CD4-positive, alpha-beta T cell treated with Interleukin-6 at 100 ng/mL for 8 hours (primary cell): ENCODE measurements around the gene EPS15.
"Not testable (repeated sequence)": the region's sequence is repeated elsewhere in the genome, so short reads cannot be mapped to it uniquely, and the experiment has no call there.

Experiments
- DNase-seq: peaks from one replicate; pipeline ENCODE4 v3.0.0-alpha.2; 2020; ENCODE audit warnings: mixed read lengths, low spot score

EPS15 gene

GRCh38 chr1:51515312-51515960, 3.6 kb downstream of the EPS15 start:
- DNase-seq, result no peak

GRCh38 chr1:51514733-51515132, 4.3 kb downstream of the EPS15 start:
- DNase-seq, result no peak

GRCh38 chr1:51512606-51513005, 6.5 kb downstream of the EPS15 start:
- no peak for DNase-seq

- no peak for DNase-seq
These were observed 6.9 kb downstream of the EPS15 start for GRCh38 chr1:51512120-51512519.

- no peak for DNase-seq
These were observed 9.3 kb downstream of the EPS15 start for GRCh38 chr1:51509773-51510172.

GRCh38 chr1:51506537-51506936, 12.5 kb downstream of the EPS15 start:
- DNase-seq, result no peak

GRCh38 chr1:51504806-51505525, 14.1 kb downstream of the EPS15 start:
- DNase-seq, result no peak

- DNase-seq, result peak; percentile 13
These were observed 17.8 kb downstream of the EPS15 start for GRCh38 chr1:51501218-51501630.

GRCh38 chr1:51499694-51500093, 19.4 kb downstream of the EPS15 start:
- DNase-seq, result no peak

- no peak for DNase-seq
These were observed 20.1 kb downstream of the EPS15 start for GRCh38 chr1:51498924-51499323.

GRCh38 chr1:51497340-51497739, 21.7 kb downstream of the EPS15 start:
- no peak for DNase-seq

- DNase-seq, result no peak
These were observed 24.8 kb downstream of the EPS15 start for GRCh38 chr1:51494138-51494830.

- no peak for DNase-seq
These were observed 27.7 kb downstream of the EPS15 start for GRCh38 chr1:51491166-51491981.

GRCh38 chr1:51489472-51489871, 29.6 kb downstream of the EPS15 start:
- DNase-seq, result no peak

GRCh38 chr1:51488372-51489050, 30.6 kb downstream of the EPS15 start:
- DNase-seq, result no peak

GRCh38 chr1:51487628-51488027, 31.4 kb downstream of the EPS15 start:
- DNase-seq, result no peak

GRCh38 chr1:51484591-51484990, 34.5 kb downstream of the EPS15 start:
- no peak for DNase-seq

- no peak for DNase-seq
These were observed 36.2 kb downstream of the EPS15 start for GRCh38 chr1:51482881-51483280.

GRCh38 chr1:51474832-51475620, 44.0 kb downstream of the EPS15 start:
- DNase-seq, result not testable (repeated sequence)

- DNase-seq, result no peak
These were observed 45.5 kb downstream of the EPS15 start for GRCh38 chr1:51473331-51474115.
